ENCODE data around the gene LSM7. TPM values are rescaled to one million over a fixed set of nuclear protein-coding genes. Genes with fewer than 3 reads are reported as not detected.

Gene LSM7
- total RNA-seq, 6 donors from 2014 or later = 58.6 to 127 (median 89.8) TPM

GRCh38 chr19:2358548-2359173 is 30.3 kb upstream of the LSM7 start:
- peak in 1 of 2 donors; percentile 55 for DNase-seq
- ATAC-seq (ENCODE audit: low FRiP score in 2 of 2) = no peak
- H3K36me3 ChIP-seq = peaks cover 0 to 14% (median 9%) of the 10 kb centered on the region in 4 donors
- WGBS, 2 donors = 75 to 79% methylated on average over 28 of the region's 28 CpGs
- no peak overlapping the region for H3K4me3 ChIP-seq
- H3K4me1 ChIP-seq = no peaks in the 10 kb centered on the region
- no peaks in the 10 kb centered on the region for H3K9me3 ChIP-seq
- no peak overlapping the region for H3K27ac ChIP-seq
- peaks cover 0 to 20% (median 11%) of the 10 kb centered on the region in 4 donors for H3K27me3 ChIP-seq
- no peak for TF ChIP-seq POLR2AphosphoS5 (IDR thresholded peaks at IDR 0.05)
- TF ChIP-seq POLR2A (IDR thresholded peaks at IDR 0.05) = no peak
- TF ChIP-seq, protein P1, sequence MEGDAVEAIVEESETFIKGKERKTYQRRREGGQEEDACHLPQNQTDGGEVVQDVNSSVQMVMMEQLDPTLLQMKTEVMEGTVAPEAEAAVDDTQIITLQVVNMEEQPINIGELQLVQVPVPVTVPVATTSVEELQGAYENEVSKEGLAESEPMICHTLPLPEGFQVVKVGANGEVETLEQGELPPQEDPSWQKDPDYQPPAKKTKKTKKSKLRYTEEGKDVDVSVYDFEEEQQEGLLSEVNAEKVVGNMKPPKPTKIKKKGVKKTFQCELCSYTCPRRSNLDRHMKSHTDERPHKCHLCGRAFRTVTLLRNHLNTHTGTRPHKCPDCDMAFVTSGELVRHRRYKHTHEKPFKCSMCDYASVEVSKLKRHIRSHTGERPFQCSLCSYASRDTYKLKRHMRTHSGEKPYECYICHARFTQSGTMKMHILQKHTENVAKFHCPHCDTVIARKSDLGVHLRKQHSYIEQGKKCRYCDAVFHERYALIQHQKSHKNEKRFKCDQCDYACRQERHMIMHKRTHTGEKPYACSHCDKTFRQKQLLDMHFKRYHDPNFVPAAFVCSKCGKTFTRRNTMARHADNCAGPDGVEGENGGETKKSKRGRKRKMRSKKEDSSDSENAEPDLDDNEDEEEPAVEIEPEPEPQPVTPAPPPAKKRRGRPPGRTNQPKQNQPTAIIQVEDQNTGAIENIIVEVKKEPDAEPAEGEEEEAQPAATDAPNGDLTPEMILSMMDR (IDR thresholded peaks at IDR 0.05) = no peak
- no peak for TF ChIP-seq EP300 (IDR thresholded peaks at IDR 0.05)

GRCh38 chr19:2357279-2358206 is 29.2 kb upstream of the LSM7 start:
- Histone ChIP-seq H3K27me3 (peaks cover 0 to 20% (median 11%) of the 10 kb centered on the region in 4 donors), H3K27ac (no peak overlapping the region), H3K4me1 (no peaks in the 10 kb centered on the region), H3K36me3 (peaks cover 3 to 25% (median 20%) of the 10 kb centered on the region in 4 donors), H3K9me3 (no peaks in the 10 kb centered on the region), H3K4me3 (no peak overlapping the region)
- no peak for ATAC-seq (ENCODE audit: low FRiP score in 2 of 2)
- DNase-seq = no peak
- no peak for TF ChIP-seq POLR2A (IDR thresholded peaks at IDR 0.05)
- 87 to 98% methylated on average over 3 of the region's 3 CpGs for WGBS, 2 donors

DNA sequence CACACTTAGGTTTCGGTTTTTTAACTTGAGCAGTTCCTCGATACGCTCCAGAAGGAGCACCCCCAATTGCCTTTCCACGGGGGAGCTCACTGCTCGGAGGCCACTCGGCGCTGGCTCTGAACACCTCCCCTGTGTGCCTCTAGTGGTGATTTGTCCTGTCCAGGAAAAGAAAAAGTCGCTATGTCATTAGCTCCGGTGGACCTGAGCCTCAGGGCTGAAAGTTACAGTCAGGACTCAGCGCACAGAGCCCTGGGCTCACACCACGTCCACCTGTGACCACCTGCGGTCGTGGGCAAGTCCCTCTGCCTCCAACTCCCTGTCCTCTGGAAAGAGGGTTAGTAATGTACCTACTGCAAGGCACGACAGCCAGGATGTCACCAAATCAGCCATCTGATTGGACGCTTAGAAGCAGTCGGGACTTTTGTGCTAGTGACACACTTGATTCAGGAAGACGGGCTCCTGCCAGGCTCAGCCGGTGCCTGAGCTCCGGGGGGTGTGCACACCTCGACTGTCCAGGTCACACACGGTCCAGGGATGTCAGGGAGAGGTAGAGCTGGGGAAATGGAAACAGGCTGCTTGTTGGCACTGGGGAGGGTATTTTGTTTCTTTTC is 27.8 kb upstream of the LSM7 start:
- DNase-seq (no peak), ATAC-seq (ENCODE audit: low FRiP score in 2 of 2) (no peak)
- Histone ChIP-seq H3K9me3 (no peaks in the 10 kb centered on the region), H3K4me3 (no peak overlapping the region), H3K27me3 (peaks cover 0 to 14% (median 7%) of the 10 kb centered on the region in 4 donors), H3K27ac (no peak overlapping the region), H3K36me3 (peaks cover 3 to 35% (median 24%) of the 10 kb centered on the region in 4 donors), H3K4me1 (no peaks in the 10 kb centered on the region)
- 82 to 88% methylated on average over 21 of the region's 21 CpGs for WGBS, 2 donors
- TF ChIP-seq, protein P1 (IDR thresholded peaks at IDR 0.05) = no peak
- TF ChIP-seq POLR2A (IDR thresholded peaks at IDR 0.05) (no peak), EP300 (IDR thresholded peaks at IDR 0.05) (no peak), POLR2AphosphoS5 (IDR thresholded peaks at IDR 0.05) (no peak)

- H3K27me3 ChIP-seq = peaks cover 0 to 7% (median 3%) of the 10 kb centered on the region in 4 donors
- ATAC-seq (ENCODE audit: low FRiP score in 2 of 2) (no peak), DNase-seq (peak in 1 of 2 donors; percentile 67)
- no peaks in the 10 kb centered on the region for H3K4me1 ChIP-seq
- 87 to 88% methylated on average over 24 of the region's 24 CpGs for WGBS, 2 donors
- H3K36me3 ChIP-seq = peaks cover 3 to 42% (median 28%) of the 10 kb centered on the region in 4 donors
- H3K27ac ChIP-seq = no peak overlapping the region
- no peaks in the 10 kb centered on the region for H3K9me3 ChIP-seq
- TF ChIP-seq POLR2A (IDR thresholded peaks at IDR 0.05) = no peak
- H3K4me3 ChIP-seq = no peak overlapping the region
These were observed 27.0 kb upstream of the LSM7 start for GRCh38 chr19:2355168-2356035.

DNA sequence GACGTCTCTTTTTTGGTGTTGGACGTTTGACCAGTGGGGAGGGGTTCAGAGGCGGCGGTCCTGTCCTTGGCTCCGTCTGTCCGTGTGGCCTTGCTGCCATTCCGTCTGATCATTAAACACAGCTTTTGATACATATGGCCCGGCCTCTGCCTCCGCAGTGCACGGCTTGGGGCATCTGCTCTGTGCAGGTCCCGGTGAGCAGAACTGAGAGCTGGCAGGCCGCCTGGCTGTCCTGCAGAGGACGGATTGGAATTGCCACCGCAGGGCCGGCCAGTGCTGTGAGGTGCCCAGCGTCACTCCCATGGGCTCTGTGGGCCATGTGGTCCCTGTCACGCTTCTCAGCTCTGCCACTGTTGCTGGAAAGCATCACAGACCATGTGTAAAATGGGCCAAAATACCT is 26.3 kb upstream of the LSM7 start:
- H3K4me3 ChIP-seq = no peak overlapping the region
- H3K4me1 ChIP-seq = no peaks in the 10 kb centered on the region
- ATAC-seq (ENCODE audit: low FRiP score in 2 of 2) (no peak), DNase-seq (peak in 1 of 2 donors; percentile 66)
- WGBS, 2 donors = 91 to 93% methylated on average over 11 to 17 of the region's 17 CpGs
- H3K36me3 ChIP-seq = peaks cover 3 to 48% (median 28%) of the 10 kb centered on the region in 4 donors
- H3K27me3 ChIP-seq = peaks cover 0 to under 1% (median 0%) of the 10 kb centered on the region in 4 donors
- no peaks in the 10 kb centered on the region for H3K9me3 ChIP-seq
- no peak overlapping the region for H3K27ac ChIP-seq
- TF ChIP-seq EP300 (IDR thresholded peaks at IDR 0.05) = no peak
- no peak for TF ChIP-seq POLR2AphosphoS5 (IDR thresholded peaks at IDR 0.05)
- no peak for TF ChIP-seq POLR2A (IDR thresholded peaks at IDR 0.05)
- TF ChIP-seq, protein P1 (IDR thresholded peaks at IDR 0.05) = no peak
